ENCODE results near the gene LONP1. TPM values are rescaled to one million over a fixed set of nuclear protein-coding genes. Genes with fewer than 3 reads are reported as not detected.
A peak's percentile ranks its signal among the peaks of the same experiment; 100 is the strongest.

LONP1 gene
- polyA plus RNA-seq, 1 of the 3 experiments (the other 2 are of a cell fraction), result 111 TPM

DNA sequence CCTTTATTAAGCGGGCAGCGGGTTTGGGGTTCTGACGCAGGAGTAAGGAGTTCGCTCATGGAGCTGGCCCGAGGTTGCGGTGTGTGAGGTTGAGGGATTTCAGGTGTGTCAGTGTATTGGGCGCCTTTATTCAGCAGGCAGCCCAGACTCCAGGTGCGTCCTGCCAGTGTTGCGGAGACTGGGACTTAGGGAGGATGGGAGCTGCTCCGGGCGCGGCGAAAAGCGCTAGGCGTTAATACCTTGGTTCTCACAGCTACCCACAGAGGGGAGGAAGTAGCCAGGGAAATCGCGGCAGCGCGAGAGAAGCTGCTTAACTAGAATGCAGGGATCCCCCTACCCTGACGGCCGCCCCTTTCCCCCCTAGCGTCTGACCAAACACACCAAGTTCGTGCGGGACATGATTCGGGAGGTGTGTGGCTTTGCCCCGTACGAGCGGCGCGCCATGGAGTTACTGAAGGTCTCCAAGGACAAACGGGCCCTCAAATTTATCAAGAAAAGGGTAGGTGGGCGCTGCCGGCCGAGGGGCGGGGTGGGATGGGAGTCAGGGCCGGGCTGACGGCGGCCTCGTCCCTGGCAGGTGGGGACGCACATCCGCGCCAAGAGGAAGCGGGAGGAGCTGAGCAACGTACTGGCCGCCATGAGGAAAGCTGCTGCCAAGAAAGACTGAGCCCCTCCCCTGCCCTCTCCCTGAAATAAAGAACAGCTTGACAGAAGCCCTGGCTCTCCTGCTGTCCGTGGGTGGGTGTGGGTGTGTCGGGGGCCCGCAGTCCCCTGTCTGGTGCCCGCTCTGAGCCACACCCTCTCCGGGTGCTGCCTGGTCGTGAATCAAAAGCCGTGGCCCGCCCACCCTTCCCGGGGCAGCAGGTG is 28.8 kb downstream of the LONP1 start:
- Histone ChIP-seq H4K20me1 (ENCODE audit: insufficient read depth) (peaks cover 61% of the 10 kb centered on the region), H3K9me2 (no peaks in the 10 kb centered on the region), H3K9me3 (no peaks in the 10 kb centered on the region), H3F3A (replicated peaks; ENCODE audit: insufficient read depth) (peaks cover 46% of the 10 kb centered on the region), H3K4me3 (ENCODE audit: low read depth in 2 of 2, low read length in 1 of 2) (peak overlapping the region; percentile 97), H3K79me2 (ENCODE audit: insufficient read depth) (peaks cover 53% of the 10 kb centered on the region), H2AFZ (ENCODE audit: low read depth) (no peak overlapping the region), H3K27ac (ENCODE audit: low read depth in 2 of 2, low read length in 1 of 2) (peak overlapping the region; percentile 83 to 93), H3K9ac (peak overlapping the region; percentile 94), H3K36me3 (replicated peaks in 1 of 2; ENCODE audit: control insufficient read depth in 1 of 2, insufficient read depth in 2 of 2, low read length in 1 of 2) (peaks cover 9 to 45% of the 10 kb centered on the region in 2 experiments), H3K4me2 (peak overlapping the region; percentile 93), H3K27me3 (ENCODE audit: insufficient read depth) (no peaks in the 10 kb centered on the region), H3K4me1 (ENCODE audit: control insufficient read depth in 1 of 2, insufficient read depth in 2 of 2, low read depth in 1 of 2, low read length in 1 of 2) (peaks cover 0 to 27% of the 10 kb centered on the region in 2 experiments; a peak in 1 of 4 replicates)
- WGBS (ENCODE audit: low lambda C conversion rate), result 2% methylated on average over 24 of the region's 54 CpGs
- POLR2A ChIA-PET, result interaction anchor here (0.6 to 1.6 kb wide), 7 partner anchors 9 to 89 kb away, joined by 3 to 12 read pairs (median 5); partner anchors contain the start of genes CATSPERD, LONP1, SAFB and SAFB2
- DNase-seq, result peak; percentile 67
- CTCF ChIA-PET, result interaction anchor here (0.5 to 3.8 kb wide), 8 partner anchors 9 to 364 kb away, joined by 3 to 31 read pairs (median 3); partner anchors contain the start of genes CATSPERD and LONP1
- TF ChIP-seq NFIC (IDR thresholded peaks at IDR 0.05; ENCODE audit: borderline replicate concordance), result peak; percentile 29; the same call in 1 of the 2 replicates
- TF ChIP-seq, protein P1, sequence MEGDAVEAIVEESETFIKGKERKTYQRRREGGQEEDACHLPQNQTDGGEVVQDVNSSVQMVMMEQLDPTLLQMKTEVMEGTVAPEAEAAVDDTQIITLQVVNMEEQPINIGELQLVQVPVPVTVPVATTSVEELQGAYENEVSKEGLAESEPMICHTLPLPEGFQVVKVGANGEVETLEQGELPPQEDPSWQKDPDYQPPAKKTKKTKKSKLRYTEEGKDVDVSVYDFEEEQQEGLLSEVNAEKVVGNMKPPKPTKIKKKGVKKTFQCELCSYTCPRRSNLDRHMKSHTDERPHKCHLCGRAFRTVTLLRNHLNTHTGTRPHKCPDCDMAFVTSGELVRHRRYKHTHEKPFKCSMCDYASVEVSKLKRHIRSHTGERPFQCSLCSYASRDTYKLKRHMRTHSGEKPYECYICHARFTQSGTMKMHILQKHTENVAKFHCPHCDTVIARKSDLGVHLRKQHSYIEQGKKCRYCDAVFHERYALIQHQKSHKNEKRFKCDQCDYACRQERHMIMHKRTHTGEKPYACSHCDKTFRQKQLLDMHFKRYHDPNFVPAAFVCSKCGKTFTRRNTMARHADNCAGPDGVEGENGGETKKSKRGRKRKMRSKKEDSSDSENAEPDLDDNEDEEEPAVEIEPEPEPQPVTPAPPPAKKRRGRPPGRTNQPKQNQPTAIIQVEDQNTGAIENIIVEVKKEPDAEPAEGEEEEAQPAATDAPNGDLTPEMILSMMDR (IDR thresholded peaks at IDR 0.05), result no peak
- no peak for TF ChIP-seq RCOR1 (IDR thresholded peaks at IDR 0.05; ENCODE audit: low read length)
- TF ChIP-seq SIN3A (IDR thresholded peaks at IDR 0.05; ENCODE audit: borderline replicate concordance, low read depth, low read length), result peak; percentile 42; the same call in 1 of the 2 replicates
- no peak for TF ChIP-seq SMC3 (IDR thresholded peaks at IDR 0.05; ENCODE audit: low read depth, low read length)
- TF ChIP-seq, protein P2, sequence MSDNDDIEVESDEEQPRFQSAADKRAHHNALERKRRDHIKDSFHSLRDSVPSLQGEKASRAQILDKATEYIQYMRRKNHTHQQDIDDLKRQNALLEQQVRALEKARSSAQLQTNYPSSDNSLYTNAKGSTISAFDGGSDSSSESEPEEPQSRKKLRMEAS (IDR thresholded peaks at IDR 0.05; ENCODE audit: low read depth), result peak; percentile 28; the same call in 1 of the 2 replicates
- no peak for TF ChIP-seq CHD2 (IDR thresholded peaks at IDR 0.05; ENCODE audit: low read length, partially characterized antibody)
- no peak for TF ChIP-seq GABPA (IDR thresholded peaks at IDR 0.05; ENCODE audit: low read depth)
- no peak; the same call in 1 of the 2 replicates for TF ChIP-seq JUND (IDR thresholded peaks at IDR 0.05)
- TF ChIP-seq MEF2A (IDR thresholded peaks at IDR 0.05; ENCODE audit: borderline replicate concordance, low read depth), result no peak
- no peak for TF ChIP-seq RFX5 (IDR thresholded peaks at IDR 0.05; ENCODE audit: low read length)
- TF ChIP-seq, protein P3, sequence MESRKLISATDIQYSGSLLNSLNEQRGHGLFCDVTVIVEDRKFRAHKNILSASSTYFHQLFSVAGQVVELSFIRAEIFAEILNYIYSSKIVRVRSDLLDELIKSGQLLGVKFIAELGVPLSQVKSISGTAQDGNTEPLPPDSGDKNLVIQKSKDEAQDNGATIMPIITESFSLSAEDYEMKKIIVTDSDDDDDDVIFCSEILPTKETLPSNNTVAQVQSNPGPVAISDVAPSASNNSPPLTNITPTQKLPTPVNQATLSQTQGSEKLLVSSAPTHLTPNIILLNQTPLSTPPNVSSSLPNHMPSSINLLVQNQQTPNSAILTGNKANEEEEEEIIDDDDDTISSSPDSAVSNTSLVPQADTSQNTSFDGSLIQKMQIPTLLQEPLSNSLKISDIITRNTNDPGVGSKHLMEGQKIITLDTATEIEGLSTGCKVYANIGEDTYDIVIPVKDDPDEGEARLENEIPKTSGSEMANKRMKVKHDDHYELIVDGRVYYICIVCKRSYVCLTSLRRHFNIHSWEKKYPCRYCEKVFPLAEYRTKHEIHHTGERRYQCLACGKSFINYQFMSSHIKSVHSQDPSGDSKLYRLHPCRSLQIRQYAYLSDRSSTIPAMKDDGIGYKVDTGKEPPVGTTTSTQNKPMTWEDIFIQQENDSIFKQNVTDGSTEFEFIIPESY (IDR thresholded peaks at IDR 0.05; ENCODE audit: borderline replicate concordance, low read depth), result no peak
- TF ChIP-seq GATA2 (CRISPR knock-in tag; IDR thresholded peaks at IDR 0.05), result no peak
- TF ChIP-seq, protein P4, sequence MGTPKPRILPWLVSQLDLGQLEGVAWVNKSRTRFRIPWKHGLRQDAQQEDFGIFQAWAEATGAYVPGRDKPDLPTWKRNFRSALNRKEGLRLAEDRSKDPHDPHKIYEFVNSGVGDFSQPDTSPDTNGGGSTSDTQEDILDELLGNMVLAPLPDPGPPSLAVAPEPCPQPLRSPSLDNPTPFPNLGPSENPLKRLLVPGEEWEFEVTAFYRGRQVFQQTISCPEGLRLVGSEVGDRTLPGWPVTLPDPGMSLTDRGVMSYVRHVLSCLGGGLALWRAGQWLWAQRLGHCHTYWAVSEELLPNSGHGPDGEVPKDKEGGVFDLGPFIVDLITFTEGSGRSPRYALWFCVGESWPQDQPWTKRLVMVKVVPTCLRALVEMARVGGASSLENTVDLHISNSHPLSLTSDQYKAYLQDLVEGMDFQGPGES (IDR thresholded peaks at IDR 0.05; ENCODE audit: low read depth, low read length), result no peak
- no peak for TF ChIP-seq EP300 (IDR thresholded peaks at IDR 0.05; ENCODE audit: borderline replicate concordance in 1 of 2, low read depth in 1 of 2, low read length in 1 of 2)
- no peak for TF ChIP-seq TEAD4 (IDR thresholded peaks at IDR 0.05; ENCODE audit: borderline replicate concordance, insufficient read depth)
- TF ChIP-seq POLR2AphosphoS5 (IDR thresholded peaks at IDR 0.05; ENCODE audit: low read depth, low read length), result peak; percentile 47; the same call in 1 of the 2 replicates
- TF ChIP-seq ELF1 (IDR thresholded peaks at IDR 0.05), result peak; percentile 22; the same call in 1 of the 2 replicates
- TF ChIP-seq, protein P5, sequence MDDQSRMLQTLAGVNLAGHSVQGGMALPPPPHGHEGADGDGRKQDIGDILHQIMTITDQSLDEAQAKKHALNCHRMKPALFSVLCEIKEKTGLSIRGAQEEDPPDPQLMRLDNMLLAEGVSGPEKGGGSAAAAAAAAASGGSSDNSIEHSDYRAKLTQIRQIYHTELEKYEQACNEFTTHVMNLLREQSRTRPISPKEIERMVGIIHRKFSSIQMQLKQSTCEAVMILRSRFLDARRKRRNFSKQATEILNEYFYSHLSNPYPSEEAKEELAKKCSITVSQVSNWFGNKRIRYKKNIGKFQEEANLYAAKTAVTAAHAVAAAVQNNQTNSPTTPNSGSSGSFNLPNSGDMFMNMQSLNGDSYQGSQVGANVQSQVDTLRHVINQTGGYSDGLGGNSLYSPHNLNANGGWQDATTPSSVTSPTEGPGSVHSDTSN (IDR thresholded peaks at IDR 0.05), result peak; percentile 3; the same call in 1 of the 2 replicates
- no peak for TF ChIP-seq FOXJ3 (CRISPR knock-in tag; IDR thresholded peaks at IDR 0.05)
- TF ChIP-seq RAD21 (IDR thresholded peaks at IDR 0.05; ENCODE audit: low read length), result no peak
- no peak for TF ChIP-seq RXRA (IDR thresholded peaks at IDR 0.05; ENCODE audit: borderline replicate concordance, low read depth)
- no peak for TF ChIP-seq FOXM1 (IDR thresholded peaks at IDR 0.05; ENCODE audit: low read depth)
- TF ChIP-seq TAF1 (IDR thresholded peaks at IDR 0.05; ENCODE audit: borderline replicate concordance, low read depth, low read length), result 0 out of 2 replicates have a peak, but pooled peaks have one; percentile 17
- TF ChIP-seq, protein P6, sequence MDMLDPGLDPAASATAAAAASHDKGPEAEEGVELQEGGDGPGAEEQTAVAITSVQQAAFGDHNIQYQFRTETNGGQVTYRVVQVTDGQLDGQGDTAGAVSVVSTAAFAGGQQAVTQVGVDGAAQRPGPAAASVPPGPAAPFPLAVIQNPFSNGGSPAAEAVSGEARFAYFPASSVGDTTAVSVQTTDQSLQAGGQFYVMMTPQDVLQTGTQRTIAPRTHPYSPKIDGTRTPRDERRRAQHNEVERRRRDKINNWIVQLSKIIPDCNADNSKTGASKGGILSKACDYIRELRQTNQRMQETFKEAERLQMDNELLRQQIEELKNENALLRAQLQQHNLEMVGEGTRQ (IDR thresholded peaks at IDR 0.05; ENCODE audit: borderline replicate concordance, low read depth, low read length), result no peak
